ENCODE measurements around the gene RUVBL1.
"Not testable (repeated sequence)": the region's sequence is repeated elsewhere in the genome, so short reads cannot be mapped to it uniquely, and the experiment has no call there.

Gene RUVBL1

GRCh38 chr3:128123538-128124368 is at the start of gene RUVBL1:
Gene RUVBL1, minus strand, starts transcription at chr3:128123812. Its CDS starts 88 bp downstream, at chr3:128123724.
- peak; percentile 100 for DNase-seq

GRCh38 chr3:128173200-128173599 is 49.6 kb upstream of the RUVBL1 start:
- no peak for DNase-seq

GRCh38 chr3:128170866-128171516 is 47.4 kb upstream of the RUVBL1 start:
- peak; percentile 85 for DNase-seq

- no peak for DNase-seq
Measured at GRCh38 chr3:128168836-128169235, 45.2 kb upstream of the RUVBL1 start.

- peak; percentile 24 for DNase-seq
Measured at GRCh38 chr3:128167973-128168674, 44.5 kb upstream of the RUVBL1 start.

GRCh38 chr3:128167646-128167972 is 44.0 kb upstream of the RUVBL1 start:
- no peak for DNase-seq

- DNase-seq = no peak
Measured at GRCh38 chr3:128166971-128167453, 43.4 kb upstream of the RUVBL1 start.

GRCh38 chr3:128163432-128163831 is 39.8 kb upstream of the RUVBL1 start:
- DNase-seq = no peak

GRCh38 chr3:128160661-128161060 is 37.0 kb upstream of the RUVBL1 start:
- DNase-seq = no peak

- DNase-seq = no peak
Measured at GRCh38 chr3:128155616-128156360, 32.2 kb upstream of the RUVBL1 start.

GRCh38 chr3:128154354-128154753 is 30.7 kb upstream of the RUVBL1 start:
- not testable (repeated sequence) for DNase-seq

GRCh38 chr3:128153156-128154041 is 29.8 kb upstream of the RUVBL1 start, which contains the start of gene EEFSEC:
Gene EEFSEC, plus strand, starts transcription at chr3:128153481. Its CDS starts 27 bp downstream, at chr3:128153508.
- peak; percentile 87 for DNase-seq

GRCh38 chr3:128152419-128153155 is 29.0 kb upstream of the RUVBL1 start:
- peak; percentile 86 for DNase-seq

- DNase-seq = no peak
Measured at GRCh38 chr3:128151758-128152274, 28.2 kb upstream of the RUVBL1 start.

GRCh38 chr3:128149650-128150049 is 26.0 kb upstream of the RUVBL1 start:
- no peak for DNase-seq

- no peak for DNase-seq
Measured at GRCh38 chr3:128146201-128146600, 22.6 kb upstream of the RUVBL1 start.

- no peak for DNase-seq
Measured at GRCh38 chr3:128145279-128145678, 21.7 kb upstream of the RUVBL1 start.

GRCh38 chr3:128144512-128145187 is 21.0 kb upstream of the RUVBL1 start:
- DNase-seq = peak; percentile 65

GRCh38 chr3:128143496-128143895 is 19.9 kb upstream of the RUVBL1 start:
- DNase-seq = no peak

GRCh38 chr3:128133273-128133883 is 9.8 kb upstream of the RUVBL1 start:
- peak; percentile 72 for DNase-seq
